Measurements from ENCODE around the gene IPMK. TPM values are rescaled to one million over a fixed set of nuclear protein-coding genes. Genes with fewer than 3 reads are reported as not detected.

The IPMK gene
- total and polyA plus RNA-seq, 9 of the 15 experiments (the other 6 are each of a cell fraction or from before 2014, with no cell fraction given) = 0.98 to 4.4 (median 2.7) TPM

GRCh38 chr10:58266826-58267712 lies 625 bp downstream of the IPMK start (continued):
- TF ChIP-seq ZNF274 (IDR thresholded peaks at IDR 0.05; ENCODE audit: borderline replicate concordance, low read depth, low read length) = no peak
- TF ChIP-seq HSF4 (CRISPR knock-in tag; IDR thresholded peaks at IDR 0.05; ENCODE audit: borderline replicate concordance) = no peak
- TF ChIP-seq KLF16 (IDR thresholded peaks at IDR 0.05) = no peak
- TF ChIP-seq SIN3A (IDR thresholded peaks at IDR 0.05; ENCODE audit: borderline replicate concordance in 2 of 2, control insufficient read depth in 1 of 2, low read depth in 2 of 2, low read length in 2 of 2) = peak in 1 of 2 experiments; percentile 65; a peak in 1 of 4 replicates
- TF ChIP-seq ESRRA (IDR thresholded peaks at IDR 0.05; ENCODE audit: borderline replicate concordance, low read depth) = no peak
- no peak for TF ChIP-seq TEAD4 (IDR thresholded peaks at IDR 0.05; ENCODE audit: low read length)
- TF ChIP-seq TEAD4 (CRISPR knock-in tag; IDR thresholded peaks at IDR 0.05; ENCODE audit: borderline replicate concordance) = peak; percentile 27; the same call in 1 of the 2 replicates
- peak; percentile 56; the same call in 1 of the 2 replicates for TF ChIP-seq BHLHE40 (IDR thresholded peaks at IDR 0.05; ENCODE audit: low read length)
- TF ChIP-seq NFIX (CRISPR knock-in tag; IDR thresholded peaks at IDR 0.05; ENCODE audit: low read depth) = no peak
- TF ChIP-seq, protein P1, sequence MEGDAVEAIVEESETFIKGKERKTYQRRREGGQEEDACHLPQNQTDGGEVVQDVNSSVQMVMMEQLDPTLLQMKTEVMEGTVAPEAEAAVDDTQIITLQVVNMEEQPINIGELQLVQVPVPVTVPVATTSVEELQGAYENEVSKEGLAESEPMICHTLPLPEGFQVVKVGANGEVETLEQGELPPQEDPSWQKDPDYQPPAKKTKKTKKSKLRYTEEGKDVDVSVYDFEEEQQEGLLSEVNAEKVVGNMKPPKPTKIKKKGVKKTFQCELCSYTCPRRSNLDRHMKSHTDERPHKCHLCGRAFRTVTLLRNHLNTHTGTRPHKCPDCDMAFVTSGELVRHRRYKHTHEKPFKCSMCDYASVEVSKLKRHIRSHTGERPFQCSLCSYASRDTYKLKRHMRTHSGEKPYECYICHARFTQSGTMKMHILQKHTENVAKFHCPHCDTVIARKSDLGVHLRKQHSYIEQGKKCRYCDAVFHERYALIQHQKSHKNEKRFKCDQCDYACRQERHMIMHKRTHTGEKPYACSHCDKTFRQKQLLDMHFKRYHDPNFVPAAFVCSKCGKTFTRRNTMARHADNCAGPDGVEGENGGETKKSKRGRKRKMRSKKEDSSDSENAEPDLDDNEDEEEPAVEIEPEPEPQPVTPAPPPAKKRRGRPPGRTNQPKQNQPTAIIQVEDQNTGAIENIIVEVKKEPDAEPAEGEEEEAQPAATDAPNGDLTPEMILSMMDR (IDR thresholded peaks at IDR 0.05 in 2 of 3, conservative IDR thresholded peaks at IDR 0.05 in 1 of 3; ENCODE audit: insufficient read depth in 2 of 3, low read depth in 1 of 3, low read length in 3 of 3) = no peak
- TF ChIP-seq HDAC3 (IDR thresholded peaks at IDR 0.05; ENCODE audit: borderline replicate concordance, partially characterized antibody) = no peak
- TF ChIP-seq DNMT1 (IDR thresholded peaks at IDR 0.05) = no peak
- TF ChIP-seq ZNF583 (CRISPR knock-in tag; IDR thresholded peaks at IDR 0.05) = no peak
- no peak for TF ChIP-seq JUND (IDR thresholded peaks at IDR 0.05; ENCODE audit: borderline replicate concordance, low read depth, low read length)
- no peak for TF ChIP-seq JUND (tag; IDR thresholded peaks at IDR 0.05; ENCODE audit: borderline replicate concordance, low read depth, low read length)
- TF ChIP-seq, protein P2, sequence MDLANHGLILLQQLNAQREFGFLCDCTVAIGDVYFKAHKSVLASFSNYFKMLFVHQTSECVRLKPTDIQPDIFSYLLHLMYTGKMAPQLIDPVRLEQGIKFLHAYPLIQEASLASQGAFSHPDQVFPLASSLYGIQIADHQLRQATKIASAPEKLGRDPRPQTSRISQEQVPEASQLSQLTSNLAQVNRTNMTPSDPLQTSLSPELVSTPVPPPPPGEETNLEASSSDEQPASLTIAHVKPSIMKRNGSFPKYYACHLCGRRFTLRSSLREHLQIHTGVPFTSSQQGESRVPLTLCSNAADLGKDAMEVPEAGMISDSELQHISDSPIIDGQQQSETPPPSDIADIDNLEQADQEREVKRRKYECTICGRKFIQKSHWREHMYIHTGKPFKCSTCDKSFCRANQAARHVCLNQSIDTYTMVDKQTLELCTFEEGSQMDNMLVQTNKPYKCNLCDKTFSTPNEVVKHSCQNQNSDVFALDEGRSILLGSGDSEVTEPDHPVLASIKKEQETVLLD (IDR thresholded peaks at IDR 0.05) = 0 out of 2 replicates have a peak, but pooled peaks have one; percentile 39
- no peak for TF ChIP-seq ZNF764 (CRISPR knock-in tag; IDR thresholded peaks at IDR 0.05; ENCODE audit: low read depth)
- TF ChIP-seq CHD4 (IDR thresholded peaks at IDR 0.05; ENCODE audit: insufficient read depth, insufficient replicate concordance, low read depth, low read length, poor library complexity, severe bottlenecking) = peak; percentile 50
- TF ChIP-seq CHD2 (IDR thresholded peaks at IDR 0.05; ENCODE audit: low read depth, low read length) = no peak
- no peak for TF ChIP-seq POLR2H (tag; IDR thresholded peaks at IDR 0.05; ENCODE audit: low read depth)
- TF ChIP-seq OTX1 (CRISPR knock-in tag; IDR thresholded peaks at IDR 0.05) = no peak
- TF ChIP-seq, protein P3, sequence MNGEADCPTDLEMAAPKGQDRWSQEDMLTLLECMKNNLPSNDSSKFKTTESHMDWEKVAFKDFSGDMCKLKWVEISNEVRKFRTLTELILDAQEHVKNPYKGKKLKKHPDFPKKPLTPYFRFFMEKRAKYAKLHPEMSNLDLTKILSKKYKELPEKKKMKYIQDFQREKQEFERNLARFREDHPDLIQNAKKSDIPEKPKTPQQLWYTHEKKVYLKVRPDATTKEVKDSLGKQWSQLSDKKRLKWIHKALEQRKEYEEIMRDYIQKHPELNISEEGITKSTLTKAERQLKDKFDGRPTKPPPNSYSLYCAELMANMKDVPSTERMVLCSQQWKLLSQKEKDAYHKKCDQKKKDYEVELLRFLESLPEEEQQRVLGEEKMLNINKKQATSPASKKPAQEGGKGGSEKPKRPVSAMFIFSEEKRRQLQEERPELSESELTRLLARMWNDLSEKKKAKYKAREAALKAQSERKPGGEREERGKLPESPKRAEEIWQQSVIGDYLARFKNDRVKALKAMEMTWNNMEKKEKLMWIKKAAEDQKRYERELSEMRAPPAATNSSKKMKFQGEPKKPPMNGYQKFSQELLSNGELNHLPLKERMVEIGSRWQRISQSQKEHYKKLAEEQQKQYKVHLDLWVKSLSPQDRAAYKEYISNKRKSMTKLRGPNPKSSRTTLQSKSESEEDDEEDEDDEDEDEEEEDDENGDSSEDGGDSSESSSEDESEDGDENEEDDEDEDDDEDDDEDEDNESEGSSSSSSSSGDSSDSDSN (IDR thresholded peaks at IDR 0.05; ENCODE audit: borderline replicate concordance in 1 of 2, low read depth in 2 of 2, low read length in 2 of 2) = no peak
